Memory B cell (primary cell): ENCODE measurements around the gene OFD1.

Source experiments
- ATAC-seq: fragments of 150-1000 bp; cut with Tn5 transposase; 2 replicates; pipeline ENCODE4 v1.10.0; 2021; ENCODE audit warnings: low read depth, mild to moderate bottlenecking, moderate library complexity
- DNase-seq, 2 donors: peaks; one replicate each; pipeline ENCODE4 v3.0.0; 2022; ENCODE audit warnings: low spot score in 2 of 2
- H3K27ac Mint-ChIP-seq: one replicate; pipeline ENCODE4 v1.8.0; 2022; ENCODE audit warnings: mild to moderate bottlenecking, moderate library complexity, mixed read lengths
- H3K27me3 Mint-ChIP-seq: one replicate; pipeline ENCODE4 v1.8.0; 2022; ENCODE audit warnings: mixed read lengths
- H3K36me3 Mint-ChIP-seq: one replicate; pipeline ENCODE4 v1.8.0; 2022; ENCODE audit warnings: mild to moderate bottlenecking, mixed read lengths
- H3K4me1 Mint-ChIP-seq: one replicate; pipeline ENCODE4 v1.8.0; 2022; ENCODE audit warnings: mixed read lengths
- H3K4me3 Mint-ChIP-seq: one replicate; pipeline ENCODE4 v1.8.0; 2022; ENCODE audit warnings: mild to moderate bottlenecking, moderate library complexity, mixed read lengths
- H3K9me3 Mint-ChIP-seq: one replicate; pipeline ENCODE4 v1.8.0; 2022; ENCODE audit warnings: mixed read lengths

OFD1 gene

GRCh38 chrX:13776387-13776786 is 41.8 kb downstream of the OFD1 start:
- DNase-seq (no peak), ATAC-seq (no peak)
- H3K27ac Mint-ChIP-seq = peak overlapping the region; percentile 47
- H3K36me3 Mint-ChIP-seq = peaks cover 6% of the 10 kb centered on the region
- no peaks in the 10 kb centered on the region for H3K4me1 Mint-ChIP-seq
- H3K4me3 Mint-ChIP-seq = no peak overlapping the region
- H3K27me3 Mint-ChIP-seq = no peaks in the 10 kb centered on the region
- H3K9me3 Mint-ChIP-seq = no peaks in the 10 kb centered on the region

GRCh38 chrX:13778916-13779315 is 44.4 kb downstream of the OFD1 start:
- Mint-ChIP-seq H3K4me3 (no peak overlapping the region), H3K27me3 (no peaks in the 10 kb centered on the region), H3K27ac (no peak overlapping the region), H3K9me3 (no peaks in the 10 kb centered on the region), H3K4me1 (no peaks in the 10 kb centered on the region), H3K36me3 (no peaks in the 10 kb centered on the region)
- ATAC-seq (no peak), DNase-seq (no peak)

- Mint-ChIP-seq H3K36me3 (no peaks in the 10 kb centered on the region), H3K27me3 (no peaks in the 10 kb centered on the region), H3K9me3 (no peaks in the 10 kb centered on the region), H3K27ac (no peak overlapping the region), H3K4me3 (no peak overlapping the region), H3K4me1 (no peaks in the 10 kb centered on the region)
- no peak for DNase-seq
- ATAC-seq = no peak
Observed at GRCh38 chrX:13780868-13781427, 46.4 kb downstream of the OFD1 start.

- H3K4me3 Mint-ChIP-seq = no peak overlapping the region
- ATAC-seq (no peak), DNase-seq (no peak)
- no peaks in the 10 kb centered on the region for H3K36me3 Mint-ChIP-seq
- no peaks in the 10 kb centered on the region for H3K27me3 Mint-ChIP-seq
- H3K27ac Mint-ChIP-seq = no peak overlapping the region
- H3K4me1 Mint-ChIP-seq = no peaks in the 10 kb centered on the region
- H3K9me3 Mint-ChIP-seq = no peaks in the 10 kb centered on the region
Observed at GRCh38 chrX:13786048-13786447, 51.5 kb downstream of the OFD1 start.

- Mint-ChIP-seq H3K4me1 (no peaks in the 10 kb centered on the region), H3K9me3 (no peaks in the 10 kb centered on the region), H3K27me3 (peaks cover 2% of the 10 kb centered on the region), H3K36me3 (no peaks in the 10 kb centered on the region), H3K27ac (no peak overlapping the region), H3K4me3 (no peak overlapping the region)
- no peak for ATAC-seq
- no peak for DNase-seq
Observed at GRCh38 chrX:13790206-13791131, 55.9 kb downstream of the OFD1 start.

GRCh38 chrX:13791145-13791544 is 56.6 kb downstream of the OFD1 start:
- Mint-ChIP-seq H3K36me3 (no peaks in the 10 kb centered on the region), H3K27ac (no peak overlapping the region), H3K9me3 (no peaks in the 10 kb centered on the region), H3K27me3 (peaks cover 2% of the 10 kb centered on the region), H3K4me3 (no peak overlapping the region), H3K4me1 (no peaks in the 10 kb centered on the region)
- DNase-seq (no peak), ATAC-seq (no peak)

GRCh38 chrX:13791559-13791958 is 57.0 kb downstream of the OFD1 start:
- H3K4me1 Mint-ChIP-seq = no peaks in the 10 kb centered on the region
- H3K4me3 Mint-ChIP-seq = no peak overlapping the region
- peaks cover 2% of the 10 kb centered on the region for H3K27me3 Mint-ChIP-seq
- no peaks in the 10 kb centered on the region for H3K9me3 Mint-ChIP-seq
- ATAC-seq = no peak
- no peak for DNase-seq
- H3K27ac Mint-ChIP-seq = no peak overlapping the region
- H3K36me3 Mint-ChIP-seq = no peaks in the 10 kb centered on the region

GRCh38 chrX:13793897-13794296 is 59.3 kb downstream of the OFD1 start:
- Mint-ChIP-seq H3K4me3 (no peak overlapping the region), H3K36me3 (no peaks in the 10 kb centered on the region), H3K27ac (no peak overlapping the region), H3K9me3 (no peaks in the 10 kb centered on the region), H3K27me3 (peaks cover 4% of the 10 kb centered on the region), H3K4me1 (no peaks in the 10 kb centered on the region)
- no peak for ATAC-seq
- DNase-seq = no peak

GRCh38 chrX:13794417-13794816 is 59.9 kb downstream of the OFD1 start:
- Mint-ChIP-seq H3K27me3 (peaks cover 4% of the 10 kb centered on the region), H3K9me3 (no peaks in the 10 kb centered on the region), H3K4me3 (no peak overlapping the region), H3K36me3 (no peaks in the 10 kb centered on the region), H3K4me1 (no peaks in the 10 kb centered on the region), H3K27ac (no peak overlapping the region)
- DNase-seq (no peak), ATAC-seq (no peak)

GRCh38 chrX:13797512-13797911 is 63.0 kb downstream of the OFD1 start:
- DNase-seq (no peak), ATAC-seq (no peak)
- Mint-ChIP-seq H3K9me3 (no peaks in the 10 kb centered on the region), H3K27ac (no peak overlapping the region), H3K4me1 (no peaks in the 10 kb centered on the region), H3K4me3 (no peak overlapping the region), H3K36me3 (no peaks in the 10 kb centered on the region), H3K27me3 (peaks cover 4% of the 10 kb centered on the region)

GRCh38 chrX:13798184-13798583 is 63.6 kb downstream of the OFD1 start:
- H3K36me3 Mint-ChIP-seq = no peaks in the 10 kb centered on the region
- no peak for DNase-seq
- no peak for ATAC-seq
- peaks cover 3% of the 10 kb centered on the region for H3K27me3 Mint-ChIP-seq
- no peak overlapping the region for H3K4me3 Mint-ChIP-seq
- no peaks in the 10 kb centered on the region for H3K9me3 Mint-ChIP-seq
- H3K4me1 Mint-ChIP-seq = no peaks in the 10 kb centered on the region
- no peak overlapping the region for H3K27ac Mint-ChIP-seq

- H3K27me3 Mint-ChIP-seq = peaks cover 5% of the 10 kb centered on the region
- ATAC-seq (no peak), DNase-seq (no peak)
- H3K9me3 Mint-ChIP-seq = no peaks in the 10 kb centered on the region
- no peaks in the 10 kb centered on the region for H3K4me1 Mint-ChIP-seq
- H3K27ac Mint-ChIP-seq = no peak overlapping the region
- no peak overlapping the region for H3K4me3 Mint-ChIP-seq
- H3K36me3 Mint-ChIP-seq = no peaks in the 10 kb centered on the region
Observed at GRCh38 chrX:13803116-13803515, 68.6 kb downstream of the OFD1 start.

- no peaks in the 10 kb centered on the region for H3K9me3 Mint-ChIP-seq
- no peak overlapping the region for H3K27ac Mint-ChIP-seq
- no peak for ATAC-seq
- H3K4me3 Mint-ChIP-seq = no peak overlapping the region
- no peaks in the 10 kb centered on the region for H3K36me3 Mint-ChIP-seq
- DNase-seq = no peak
- H3K27me3 Mint-ChIP-seq = peaks cover 5% of the 10 kb centered on the region
- H3K4me1 Mint-ChIP-seq = no peaks in the 10 kb centered on the region
Observed at GRCh38 chrX:13805241-13805640, 70.7 kb downstream of the OFD1 start.

- ATAC-seq = no peak
- no peak overlapping the region for H3K4me3 Mint-ChIP-seq
Observed at GRCh38 chrX:13808293-13808692, 73.7 kb downstream of the OFD1 start.

GRCh38 chrX:13808865-13809264 is 74.3 kb downstream of the OFD1 start:
- H3K4me3 Mint-ChIP-seq = no peak overlapping the region
- H3K36me3 Mint-ChIP-seq = no peaks in the 10 kb centered on the region
- H3K27me3 Mint-ChIP-seq = peaks cover 5% of the 10 kb centered on the region
- no peaks in the 10 kb centered on the region for H3K9me3 Mint-ChIP-seq
- ATAC-seq = no peak
- H3K4me1 Mint-ChIP-seq = no peaks in the 10 kb centered on the region
- DNase-seq = no peak
- no peak overlapping the region for H3K27ac Mint-ChIP-seq

More at GRCh38 chrX:13808293-13808692, 73.7 kb downstream of the OFD1 start:
- Mint-ChIP-seq H3K4me1 (no peaks in the 10 kb centered on the region), H3K27ac (no peak overlapping the region), H3K36me3 (no peaks in the 10 kb centered on the region), H3K27me3 (peaks cover 6% of the 10 kb centered on the region), H3K9me3 (no peaks in the 10 kb centered on the region)
- no peak for DNase-seq
